HUES6 (cell line): ENCODE measurements around the gene NMS.

ENCODE experiments used
- H3K27ac ChIP-seq: 2 replicates; pipeline ENCODE4 v1.7.0; 2013; ENCODE audit warnings: low read depth, mild to moderate bottlenecking, low read length, inconsistent platforms
- H3K27me3 ChIP-seq: 2 replicates; pipeline ENCODE4 v1.6.1; 2013; ENCODE audit warnings: low read length; ENCODE audit not compliant: control insufficient read depth, insufficient read depth
- H3K36me3 ChIP-seq: 2 replicates; pipeline ENCODE4 v1.6.1; 2013; ENCODE audit warnings: low read length; ENCODE audit not compliant: control insufficient read depth, insufficient read depth
- H3K4me1 ChIP-seq: 2 replicates; pipeline ENCODE4 v1.6.1; 2013; ENCODE audit warnings: low read length; ENCODE audit not compliant: control insufficient read depth, insufficient read depth
- H3K4me3 ChIP-seq: 2 replicates; pipeline ENCODE4 v1.5.1; 2013; ENCODE audit warnings: low read depth, low read length
- H3K9ac ChIP-seq: one replicate; pipeline ENCODE4 v1.6.1; 2013; ENCODE audit warnings: mild to moderate bottlenecking, low read length
- H3K9me3 ChIP-seq: 2 replicates; pipeline ENCODE4 v1.6.1; 2013; ENCODE audit warnings: low read depth, low read length; ENCODE audit not compliant: control insufficient read depth, insufficient read depth

Gene NMS

GRCh38 chr2:100484390-100484789, 14.1 kb downstream of the NMS start:
- Histone ChIP-seq H3K36me3 (no peaks in the 10 kb centered on the region), H3K4me3 (no peak overlapping the region), H3K9ac (no peak overlapping the region), H3K9me3 (no peaks in the 10 kb centered on the region), H3K27me3 (no peaks in the 10 kb centered on the region), H3K4me1 (no peaks in the 10 kb centered on the region), H3K27ac (no peak overlapping the region)

DNA sequence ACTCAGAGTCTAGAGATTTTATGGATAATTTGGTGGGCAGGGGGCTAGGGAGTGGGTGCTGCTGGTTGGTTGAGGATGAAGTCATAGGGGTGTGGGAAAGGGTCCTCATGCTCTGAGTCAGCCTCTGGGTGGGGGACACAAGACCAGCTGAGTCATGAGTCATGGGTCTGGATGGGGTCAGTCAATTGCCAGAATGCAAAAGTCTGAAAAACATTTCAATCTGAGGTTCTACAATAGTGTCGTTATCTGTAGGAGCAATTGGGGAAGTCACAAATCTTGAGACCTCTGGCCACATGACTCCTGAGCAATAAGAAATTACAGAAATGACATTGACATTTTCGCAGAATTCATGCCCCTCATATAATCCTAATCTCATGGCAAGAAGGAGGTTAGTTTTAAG, 15.1 kb downstream of the NMS start:
- no peaks in the 10 kb centered on the region for H3K9me3 ChIP-seq
- H3K27me3 ChIP-seq, result no peaks in the 10 kb centered on the region
- no peak overlapping the region for H3K9ac ChIP-seq
- H3K27ac ChIP-seq, result no peak overlapping the region
- no peaks in the 10 kb centered on the region for H3K4me1 ChIP-seq
- no peaks in the 10 kb centered on the region for H3K36me3 ChIP-seq
- no peak overlapping the region for H3K4me3 ChIP-seq

GRCh38 chr2:100494712-100495111, 24.4 kb downstream of the NMS start:
- Histone ChIP-seq H3K4me3 (no peak overlapping the region), H3K4me1 (no peaks in the 10 kb centered on the region), H3K27me3 (no peaks in the 10 kb centered on the region), H3K9ac (no peak overlapping the region), H3K36me3 (no peaks in the 10 kb centered on the region), H3K9me3 (peaks cover 7% of the 10 kb centered on the region), H3K27ac (no peak overlapping the region)

GRCh38 chr2:100502782-100503181, 32.5 kb downstream of the NMS start:
- Histone ChIP-seq H3K27ac (no peak overlapping the region), H3K4me1 (no peaks in the 10 kb centered on the region), H3K9me3 (peaks cover 21% of the 10 kb centered on the region), H3K4me3 (no peak overlapping the region), H3K27me3 (no peaks in the 10 kb centered on the region), H3K36me3 (no peaks in the 10 kb centered on the region), H3K9ac (no peak overlapping the region)

GRCh38 chr2:100504542-100504941, 34.3 kb downstream of the NMS start:
- H3K36me3 ChIP-seq, result no peaks in the 10 kb centered on the region
- H3K4me1 ChIP-seq, result no peaks in the 10 kb centered on the region
- H3K27ac ChIP-seq, result no peak overlapping the region
- no peak overlapping the region for H3K4me3 ChIP-seq
- peaks cover 13% of the 10 kb centered on the region for H3K9me3 ChIP-seq
- H3K27me3 ChIP-seq, result no peaks in the 10 kb centered on the region
- no peak overlapping the region for H3K9ac ChIP-seq

- H3K4me1 ChIP-seq, result no peaks in the 10 kb centered on the region
- H3K9ac ChIP-seq, result no peak overlapping the region
- H3K9me3 ChIP-seq, result no peaks in the 10 kb centered on the region
- H3K36me3 ChIP-seq, result no peaks in the 10 kb centered on the region
- no peaks in the 10 kb centered on the region for H3K27me3 ChIP-seq
- H3K27ac ChIP-seq, result no peak overlapping the region
- H3K4me3 ChIP-seq, result no peak overlapping the region
Observed at GRCh38 chr2:100509066-100509465, 38.8 kb downstream of the NMS start.

DNA sequence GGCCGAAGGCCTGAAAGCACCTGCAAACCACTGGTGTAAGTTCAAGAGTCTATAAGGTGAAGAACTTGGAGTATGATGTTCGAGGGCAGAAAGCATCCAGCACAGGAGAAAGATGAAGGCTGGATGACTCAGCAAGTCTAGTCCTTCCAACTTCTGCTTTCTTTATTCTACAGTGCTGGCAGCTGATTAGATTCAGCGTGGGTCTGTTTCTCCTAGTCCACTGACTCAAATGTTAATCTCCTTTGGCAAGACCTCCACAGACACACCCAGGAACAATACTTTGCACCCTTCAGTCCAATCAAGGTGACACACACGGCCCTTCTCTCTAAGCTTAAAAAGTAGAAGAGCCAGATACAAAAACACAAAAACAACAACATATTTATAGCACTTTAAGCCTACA, 43.4 kb downstream of the NMS start:
- no peaks in the 10 kb centered on the region for H3K27me3 ChIP-seq
- no peak overlapping the region for H3K27ac ChIP-seq
- no peaks in the 10 kb centered on the region for H3K9me3 ChIP-seq
- no peaks in the 10 kb centered on the region for H3K36me3 ChIP-seq
- H3K4me1 ChIP-seq, result no peaks in the 10 kb centered on the region
- no peak overlapping the region for H3K9ac ChIP-seq
- H3K4me3 ChIP-seq, result no peak overlapping the region

DNA sequence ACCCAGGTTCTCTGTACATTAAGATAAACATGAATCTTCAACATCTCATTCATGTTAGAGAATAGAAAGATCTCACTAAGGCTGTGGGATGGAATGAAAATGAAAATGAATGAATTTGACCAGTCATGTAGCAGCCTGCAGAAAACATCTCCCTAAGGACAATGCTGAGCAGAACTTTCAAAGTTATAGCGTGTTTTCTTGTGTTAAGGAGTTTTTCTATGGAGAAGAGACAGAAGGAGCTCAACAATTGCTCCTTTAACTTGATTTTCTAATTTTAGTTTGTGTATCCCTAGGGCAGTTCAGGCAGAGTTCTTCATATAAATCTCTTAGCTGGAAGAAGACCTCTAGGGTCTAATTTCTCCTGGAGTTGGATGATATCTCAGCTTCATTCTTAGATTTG, 47.3 kb downstream of the NMS start:
- Histone ChIP-seq H3K9me3 (no peaks in the 10 kb centered on the region), H3K9ac (no peak overlapping the region), H3K27ac (no peak overlapping the region), H3K4me3 (no peak overlapping the region), H3K27me3 (no peaks in the 10 kb centered on the region), H3K4me1 (no peaks in the 10 kb centered on the region), H3K36me3 (no peaks in the 10 kb centered on the region)

DNA sequence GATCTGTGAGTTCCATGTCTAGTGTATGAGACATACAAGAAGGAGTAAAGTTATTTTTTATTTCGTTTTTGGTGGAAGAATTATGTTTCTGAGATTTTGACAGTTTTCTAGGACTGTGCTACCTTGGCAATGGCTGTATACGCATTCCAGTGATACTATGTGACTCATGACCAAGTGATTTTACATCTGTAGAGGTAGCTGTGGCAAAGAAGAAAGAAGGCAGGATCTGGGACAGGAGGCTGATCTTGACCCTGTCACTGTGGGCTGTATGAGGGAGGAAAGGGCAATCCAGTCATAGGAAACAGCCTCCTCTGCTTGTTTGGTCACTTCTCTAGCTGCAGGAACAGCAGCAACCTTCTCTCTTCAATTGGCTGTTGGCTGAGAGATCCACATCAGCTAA, 48.5 kb downstream of the NMS start:
- H3K4me3 ChIP-seq, result no peak overlapping the region
- H3K27ac ChIP-seq, result no peak overlapping the region
- no peaks in the 10 kb centered on the region for H3K4me1 ChIP-seq
- H3K27me3 ChIP-seq, result no peaks in the 10 kb centered on the region
- H3K36me3 ChIP-seq, result no peaks in the 10 kb centered on the region
- no peaks in the 10 kb centered on the region for H3K9me3 ChIP-seq
- no peak overlapping the region for H3K9ac ChIP-seq

DNA sequence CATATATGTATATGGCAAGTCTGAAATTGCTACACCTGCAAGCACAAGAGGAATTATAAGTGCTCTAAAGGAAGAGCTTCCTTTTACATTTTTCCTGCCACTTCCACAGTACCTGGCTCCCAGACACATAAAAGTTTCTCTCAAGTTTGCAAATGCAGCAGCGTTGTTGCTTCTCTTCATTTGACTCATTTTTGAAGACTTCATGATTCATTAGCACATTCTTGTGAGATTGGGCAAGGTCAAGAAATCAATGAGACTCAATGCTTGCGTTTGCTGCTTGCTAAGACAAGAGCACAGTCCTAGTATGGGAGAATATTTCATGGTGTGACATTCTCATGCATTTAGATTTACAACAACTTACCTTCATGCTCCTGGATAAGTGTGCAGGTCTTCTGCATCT, 49.9 kb downstream of the NMS start:
- Histone ChIP-seq H3K9me3 (no peaks in the 10 kb centered on the region), H3K9ac (no peak overlapping the region), H3K27ac (no peak overlapping the region), H3K4me3 (no peak overlapping the region), H3K36me3 (no peaks in the 10 kb centered on the region), H3K27me3 (no peaks in the 10 kb centered on the region), H3K4me1 (no peaks in the 10 kb centered on the region)

GRCh38 chr2:100522430-100522829, 52.1 kb downstream of the NMS start:
- Histone ChIP-seq H3K9ac (no peak overlapping the region), H3K9me3 (no peaks in the 10 kb centered on the region), H3K27me3 (no peaks in the 10 kb centered on the region), H3K36me3 (no peaks in the 10 kb centered on the region), H3K27ac (no peak overlapping the region), H3K4me3 (no peak overlapping the region), H3K4me1 (no peaks in the 10 kb centered on the region)

DNA sequence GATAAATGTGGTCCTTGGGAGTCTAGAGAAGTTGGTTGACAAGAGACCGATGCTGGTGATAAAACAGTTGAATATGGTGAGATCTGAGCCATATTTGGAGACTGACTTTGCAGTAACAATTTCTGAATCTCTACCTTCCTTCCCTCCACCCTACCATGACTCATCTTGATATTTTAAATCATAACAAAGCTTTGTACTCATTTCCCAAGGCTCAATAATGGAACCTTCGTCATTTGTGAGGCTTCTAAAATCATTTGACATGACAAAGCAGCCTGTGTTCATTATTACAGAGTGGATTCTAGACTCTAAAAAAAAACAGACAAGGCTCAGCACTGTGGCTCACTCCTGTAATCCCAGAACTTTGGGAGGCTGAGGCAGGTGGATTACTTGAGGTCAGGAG, 54.0 kb downstream of the NMS start:
- Histone ChIP-seq H3K9me3 (no peaks in the 10 kb centered on the region), H3K4me3 (no peak overlapping the region), H3K4me1 (no peaks in the 10 kb centered on the region), H3K27ac (no peak overlapping the region), H3K36me3 (no peaks in the 10 kb centered on the region), H3K9ac (no peak overlapping the region), H3K27me3 (no peaks in the 10 kb centered on the region)
